Occipital lobe (tissue), 2 donors: ENCODE results near the gene NUP50. TPM values are rescaled to one million over a fixed set of nuclear protein-coding genes. Genes with fewer than 3 reads are reported as not detected.

ENCODE experiments used
- DNase-seq: peaks from one replicate; lab custom pipeline; 2025; lab: John Stamatoyannopoulos, UW
- total RNA-seq: library from RNA; depleted of rRNA; stranded (reverse); fragments of >200 nt; gene quantifications from one replicate; pipeline ENCODE4 v1.2.3, GENCODE V29; 2014

NUP50 gene
- total RNA-seq, 1 donor from 2014 or later: 65.4 TPM

DNA sequence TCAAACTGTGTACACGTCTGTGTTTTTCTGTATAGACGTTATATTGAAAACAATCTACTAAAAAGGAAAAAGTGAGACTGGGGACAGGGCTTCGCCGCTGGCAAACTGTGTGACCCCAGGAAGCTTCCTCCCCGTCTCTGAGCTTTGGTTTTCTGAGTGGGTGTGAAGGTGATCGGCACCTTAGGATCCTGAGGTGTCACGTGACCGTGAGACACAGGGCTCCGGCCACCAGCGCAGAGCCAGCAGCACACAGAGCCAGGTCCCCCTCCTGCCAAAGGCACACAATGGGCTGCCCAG lies 44.9 kb downstream of the NUP50 start:
- no peak for DNase-seq

DNA sequence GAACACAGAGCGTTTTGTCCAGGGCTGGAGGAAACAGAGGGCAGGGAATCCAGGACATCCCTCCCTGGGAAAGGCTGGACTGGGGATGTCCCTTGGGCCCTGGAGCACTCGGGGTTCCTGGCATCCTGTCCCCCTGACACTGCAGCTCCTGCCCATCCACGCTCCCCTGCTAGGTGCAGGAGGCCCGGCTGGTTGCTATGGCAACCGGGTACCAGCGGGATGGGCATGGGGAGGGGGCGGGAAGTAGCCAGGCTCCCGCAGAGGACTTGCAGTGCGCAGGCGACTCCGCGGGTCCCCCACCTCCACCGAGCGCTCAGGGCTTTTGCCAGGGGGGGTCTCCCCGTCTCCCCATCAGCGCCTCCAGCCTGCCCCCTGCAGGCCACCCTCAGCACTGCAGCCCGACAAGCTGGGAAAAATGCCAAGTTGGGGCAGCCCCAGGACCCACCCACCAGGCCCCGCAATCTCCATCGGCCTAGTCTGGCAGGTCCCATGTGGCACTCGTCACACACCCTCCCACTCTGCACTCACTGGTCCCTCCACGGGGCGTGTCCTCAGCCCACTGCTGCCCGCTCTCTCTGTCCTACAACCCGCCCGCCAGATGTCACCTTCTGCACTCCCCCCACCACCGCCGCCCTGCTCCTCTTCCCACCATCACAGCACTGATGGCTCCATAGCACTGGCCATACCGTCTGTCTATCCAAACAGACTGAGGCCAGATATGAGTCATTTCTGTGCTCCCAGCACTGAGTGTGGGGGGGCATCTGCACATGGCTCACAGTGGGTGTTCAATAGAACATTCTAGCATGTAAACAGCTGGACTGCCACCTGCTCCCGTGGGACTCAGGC lies 45.5 kb downstream of the NUP50 start:
- DNase-seq: peak; percentile 90

DNA sequence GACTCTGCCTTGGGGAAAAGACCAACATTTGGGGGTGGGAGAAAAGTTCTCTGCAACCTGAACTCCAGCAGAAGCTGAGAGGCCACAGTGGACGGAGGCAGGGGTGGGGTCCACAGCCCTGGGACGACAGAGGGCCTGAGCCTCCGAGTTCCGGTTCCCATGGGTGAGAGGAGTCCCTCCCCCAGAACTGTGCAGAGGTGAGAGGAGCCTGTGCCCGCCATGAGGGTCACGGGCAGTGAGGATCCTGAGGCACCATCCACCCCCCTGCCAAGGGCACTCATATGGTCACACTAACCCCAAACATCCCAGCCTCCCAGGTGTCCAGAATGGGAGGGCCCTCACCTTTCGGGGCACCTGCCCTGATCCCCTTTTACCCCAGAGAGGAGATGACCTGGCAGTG lies 46.4 kb downstream of the NUP50 start:
- no peak for DNase-seq

DNA sequence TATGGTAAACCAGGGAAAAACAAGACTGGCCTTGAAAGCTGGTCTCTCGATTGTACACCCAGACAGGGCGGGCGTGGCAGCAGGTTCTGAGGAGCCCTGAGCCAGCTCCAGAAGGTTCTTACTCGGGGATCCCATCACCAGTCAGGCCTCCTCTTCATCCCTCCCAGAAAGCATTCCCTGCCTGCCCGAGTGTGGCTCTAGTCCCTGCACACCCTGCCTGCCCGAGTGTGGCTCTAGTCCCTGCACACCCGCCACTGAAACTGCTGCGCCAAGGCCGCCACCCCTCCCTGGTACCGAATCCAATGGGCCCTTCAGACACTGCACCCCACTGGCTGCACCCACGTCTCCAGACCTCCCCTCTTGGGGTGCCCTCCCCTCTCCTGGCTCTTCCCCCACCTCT lies 46.9 kb downstream of the NUP50 start:
- DNase-seq: no peak

DNA sequence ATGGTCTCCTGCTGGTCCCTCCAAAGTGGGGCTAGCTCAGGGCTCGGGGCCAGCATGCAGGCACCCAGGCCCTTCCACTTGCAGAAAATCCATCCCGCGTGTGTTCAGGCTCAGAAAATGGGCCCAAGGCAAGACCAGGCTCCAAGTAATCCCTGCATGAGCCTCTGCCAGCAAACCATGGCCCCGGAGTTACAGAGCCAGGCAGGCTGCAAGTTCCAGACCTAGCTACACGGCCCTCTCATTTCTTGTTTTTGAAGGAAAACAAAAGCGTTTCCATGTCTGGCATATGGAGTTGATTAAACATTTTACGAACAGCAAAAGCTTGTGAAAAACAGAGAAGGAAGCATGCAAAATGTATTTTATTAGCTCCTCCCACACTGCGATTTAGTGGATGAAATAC lies 47.3 kb downstream of the NUP50 start:
- no peak for DNase-seq

DNA sequence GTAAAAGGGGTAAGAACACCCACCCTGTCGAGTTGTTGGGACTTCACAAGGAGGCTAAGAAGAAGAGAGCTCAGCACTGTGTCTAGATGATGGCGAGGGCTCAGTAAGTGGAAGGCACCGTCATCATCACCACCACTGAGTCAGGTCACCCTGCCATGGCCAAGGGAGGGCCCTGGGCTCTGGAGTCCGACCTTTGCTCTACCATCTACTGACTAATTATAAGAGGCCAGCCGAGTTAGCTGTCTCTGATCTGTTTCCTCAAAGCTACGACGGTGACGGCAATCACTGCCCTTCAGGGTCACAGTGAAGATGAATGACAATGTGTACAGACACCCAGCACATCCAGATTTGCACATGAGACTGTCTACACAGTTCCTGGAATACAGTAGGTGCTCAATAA lies 47.7 kb downstream of the NUP50 start:
- DNase-seq: no peak

DNA sequence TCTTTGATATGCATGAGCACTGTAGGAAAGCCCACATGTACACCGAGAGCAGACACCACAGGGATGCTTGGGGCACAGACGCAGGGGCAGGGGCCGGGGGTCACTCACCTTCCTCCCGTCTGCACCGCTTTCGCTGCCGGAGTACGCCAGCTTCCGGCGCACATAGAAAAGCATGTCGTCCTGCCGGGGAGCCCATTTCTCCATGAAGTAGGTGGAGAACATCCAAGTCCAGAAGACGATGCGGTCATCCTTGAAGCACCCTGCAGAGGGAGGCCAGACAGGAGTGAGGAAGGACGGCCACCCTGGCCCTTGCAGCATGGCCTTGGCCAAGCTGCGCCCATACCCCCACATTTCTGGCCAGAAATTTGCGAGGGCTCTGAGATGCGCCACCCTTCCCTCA lies 48.1 kb downstream of the NUP50 start:
- no peak for DNase-seq

DNA sequence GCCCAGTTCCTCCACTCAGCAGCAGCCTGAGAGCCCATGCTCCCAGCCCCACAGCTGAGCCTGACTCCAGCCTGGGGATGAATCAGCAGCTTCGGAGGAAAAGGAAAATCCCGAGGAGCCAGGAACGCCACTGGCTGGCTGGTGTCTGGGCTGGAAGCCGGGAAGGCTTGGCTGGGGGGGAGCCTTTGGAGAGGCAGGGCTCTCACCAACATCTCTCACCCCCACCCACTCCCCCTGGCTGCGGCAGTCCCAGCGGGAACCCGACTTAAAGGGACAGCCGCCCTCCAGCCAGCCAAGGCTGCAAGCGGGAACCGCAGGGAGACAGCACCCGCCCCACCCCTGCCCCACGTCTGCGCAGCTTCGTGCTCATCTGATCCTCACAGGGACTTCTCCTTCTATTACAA lies 48.6 kb downstream of the NUP50 start:
- DNase-seq: peak; percentile 95

DNA sequence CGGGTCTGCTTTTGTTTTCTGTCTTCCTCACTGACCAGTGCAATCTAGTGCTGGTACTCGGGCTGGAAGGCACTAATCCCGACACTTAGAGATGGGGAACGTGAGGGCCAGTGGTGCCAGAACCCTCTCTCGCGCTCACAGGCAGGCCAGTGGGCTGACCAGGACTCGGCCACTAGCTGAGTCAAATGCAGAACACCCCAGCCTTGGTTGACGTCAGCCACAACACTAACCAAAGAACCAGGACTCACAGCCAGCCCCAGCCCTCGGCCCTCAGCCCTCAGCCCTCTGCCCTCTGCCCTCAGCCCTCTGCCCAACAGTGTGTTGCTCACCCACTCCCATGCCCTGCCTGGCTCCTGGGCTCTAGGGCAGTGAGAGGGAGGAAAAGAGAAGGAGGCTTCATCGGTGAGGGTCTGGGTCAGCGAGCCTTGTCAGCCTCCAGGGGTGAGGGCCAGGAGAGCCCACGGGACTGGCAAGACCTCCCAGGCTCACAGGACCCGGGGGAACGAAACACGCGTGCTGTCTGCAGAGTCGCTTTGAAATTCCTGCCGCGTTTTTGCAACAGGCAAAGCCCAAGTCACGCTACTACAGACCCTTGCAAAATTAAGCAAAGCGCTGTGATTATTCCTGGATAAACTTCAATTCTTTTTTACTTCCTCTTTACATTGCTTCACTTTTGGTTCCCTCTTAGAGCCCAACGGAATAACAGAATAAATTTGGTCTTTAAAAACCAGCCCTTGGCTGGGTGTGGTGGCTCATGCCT lies 49.4 kb downstream of the NUP50 start:
- DNase-seq: no peak

DNA sequence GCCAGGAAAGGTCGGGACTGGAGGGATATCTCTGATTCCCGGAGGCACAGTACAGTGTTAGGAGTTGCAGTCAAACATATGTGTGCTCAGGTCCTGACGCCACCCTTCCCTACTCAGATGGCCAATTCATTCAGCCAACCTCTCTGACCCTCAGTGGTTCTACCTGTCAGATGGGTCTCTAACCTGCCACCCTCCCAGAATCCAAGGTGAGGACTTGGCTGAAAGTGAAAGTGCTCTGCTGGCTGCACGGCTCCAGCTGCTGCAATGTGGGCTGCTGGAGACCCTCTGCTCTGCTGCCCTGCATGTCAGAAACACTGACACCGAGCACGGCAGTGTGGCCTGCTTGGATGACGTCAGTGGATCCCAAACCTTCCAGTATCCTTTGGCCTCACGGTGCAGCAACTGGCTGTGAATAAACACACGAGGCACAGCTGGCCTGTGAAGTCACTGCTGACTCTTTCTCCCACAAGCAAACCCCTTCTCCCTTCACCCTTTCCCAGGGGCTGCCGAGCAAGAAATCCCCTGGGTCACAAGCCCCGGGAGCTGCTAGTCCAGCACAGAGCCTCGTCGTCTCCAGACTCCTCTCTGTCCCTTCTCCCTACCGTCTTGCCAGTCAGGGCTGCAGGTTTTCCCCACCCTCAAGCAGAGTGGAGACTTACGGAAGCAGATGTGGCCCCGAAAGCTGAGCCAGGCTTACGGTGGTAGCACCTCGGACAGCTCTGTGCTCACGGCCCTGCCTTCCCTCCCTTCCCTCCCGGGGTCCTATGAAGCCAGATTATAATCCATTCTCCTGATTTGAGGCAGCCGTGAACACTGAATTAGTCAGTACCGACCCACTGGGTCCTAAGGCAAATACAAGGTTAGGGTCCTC lies 52.6 kb downstream of the NUP50 start:
- DNase-seq: no peak

DNA sequence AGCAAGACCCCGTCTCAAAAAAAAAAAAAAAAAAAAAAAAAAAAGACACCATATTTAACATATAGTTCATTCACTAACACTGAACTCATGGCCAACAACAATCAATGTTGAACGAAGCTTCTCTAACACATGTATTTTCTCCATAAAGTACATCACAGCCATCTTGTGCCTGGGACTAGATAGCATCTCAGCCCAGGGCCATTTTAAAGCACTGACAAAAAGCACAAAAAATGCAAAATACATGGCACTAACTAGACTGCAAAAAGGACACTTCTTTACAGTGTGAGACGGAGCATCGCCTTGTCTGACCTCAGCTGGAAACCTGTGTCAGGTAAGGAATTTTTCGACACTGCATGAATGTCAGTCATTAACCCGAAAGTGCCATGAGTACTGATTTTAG lies 53.6 kb downstream of the NUP50 start:
- DNase-seq: no peak

DNA sequence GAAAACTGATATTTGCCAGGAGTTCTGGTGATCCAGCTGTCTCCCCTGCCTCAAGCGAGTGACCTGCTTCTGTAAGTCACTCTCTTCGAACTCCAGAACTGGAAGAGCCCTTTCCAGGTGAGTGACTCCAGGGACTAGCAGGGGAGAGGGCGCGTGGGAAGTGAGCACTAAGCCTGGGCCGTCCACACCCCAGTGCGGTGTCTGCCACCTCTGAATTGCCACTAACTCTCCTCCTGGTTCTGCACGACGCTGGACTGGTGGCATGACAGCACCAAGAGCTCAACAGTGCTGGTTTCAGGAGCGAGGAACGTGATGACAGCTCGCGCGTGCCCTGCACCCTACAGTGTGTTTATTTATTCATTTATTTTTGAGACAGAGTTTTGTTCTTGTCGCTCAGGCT lies 54.1 kb downstream of the NUP50 start:
- DNase-seq: no peak

DNA sequence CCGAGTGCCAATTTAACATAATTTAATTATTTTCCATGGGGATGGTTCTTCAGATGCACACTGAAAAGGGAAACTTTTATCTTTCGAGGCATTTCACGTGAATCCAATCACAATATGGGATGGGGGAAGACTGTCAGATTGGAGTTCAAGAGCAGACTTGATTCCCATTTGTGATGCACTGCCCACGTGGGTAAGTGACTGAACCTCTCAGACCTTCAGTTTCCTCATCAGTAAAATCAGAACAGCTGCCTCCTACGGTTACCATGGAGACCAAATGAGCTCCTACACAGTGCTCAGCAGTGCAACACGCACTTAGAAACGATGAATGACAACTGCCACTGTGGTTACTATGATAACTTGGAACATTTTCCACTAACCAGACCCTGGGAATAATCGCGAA lies 55.3 kb downstream of the NUP50 start:
- DNase-seq: no peak

DNA sequence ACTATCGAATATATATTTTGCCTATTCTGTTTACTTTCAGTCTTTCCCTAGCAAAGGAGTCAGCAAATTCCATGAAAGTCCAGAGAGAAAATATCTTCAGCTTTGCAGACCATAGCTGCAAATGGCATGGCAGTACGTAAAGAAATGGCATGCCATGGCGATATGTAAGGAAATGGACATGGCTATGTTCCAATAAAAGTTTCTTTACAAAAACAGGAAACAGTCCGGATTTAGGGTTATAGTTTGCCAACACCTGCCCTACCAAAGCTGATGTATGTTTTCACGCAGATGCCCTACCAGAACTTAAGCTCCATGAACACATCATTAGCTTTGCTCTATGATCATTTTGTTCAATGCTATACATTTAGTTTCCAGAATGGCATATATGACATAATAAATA lies 57.5 kb downstream of the NUP50 start:
- no peak for DNase-seq

DNA sequence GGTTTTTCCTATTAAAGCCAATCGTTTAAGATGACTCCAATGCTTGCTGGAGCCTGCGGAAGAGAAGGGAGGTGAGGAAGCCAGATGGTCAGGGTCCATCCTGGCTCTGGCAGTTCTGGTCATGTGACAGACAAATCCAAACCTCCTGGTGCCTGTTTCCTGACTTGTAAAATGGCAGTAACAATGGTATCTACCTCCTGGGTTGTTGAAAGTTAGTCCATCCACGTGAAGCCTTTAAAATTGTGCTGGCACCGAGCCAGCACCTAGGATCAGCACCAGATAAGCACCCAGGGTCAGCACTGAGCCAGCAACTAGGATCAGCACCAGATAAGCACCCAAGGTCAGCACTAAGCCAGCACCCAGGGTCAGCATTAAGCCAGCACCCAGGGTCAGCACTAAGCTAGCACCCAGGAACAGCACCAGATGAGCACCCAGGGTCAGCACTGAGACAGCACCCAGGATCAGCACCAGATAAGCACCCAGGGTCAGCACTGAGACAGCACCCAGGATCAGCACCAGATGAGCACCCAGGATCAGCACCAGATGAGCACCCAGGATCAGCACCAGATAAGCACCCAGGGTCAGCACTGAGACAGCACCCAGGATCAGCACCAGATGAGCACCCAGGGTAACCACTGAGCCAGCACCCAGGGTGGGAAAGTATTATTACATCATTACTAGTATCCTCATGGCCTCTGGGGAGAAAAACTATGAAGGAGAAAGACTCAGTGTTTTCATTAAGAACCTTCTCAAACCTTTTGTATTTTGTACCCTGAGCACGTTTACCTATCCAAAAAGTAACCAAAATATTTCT lies 59.8 kb downstream of the NUP50 start:
- no peak for DNase-seq

DNA sequence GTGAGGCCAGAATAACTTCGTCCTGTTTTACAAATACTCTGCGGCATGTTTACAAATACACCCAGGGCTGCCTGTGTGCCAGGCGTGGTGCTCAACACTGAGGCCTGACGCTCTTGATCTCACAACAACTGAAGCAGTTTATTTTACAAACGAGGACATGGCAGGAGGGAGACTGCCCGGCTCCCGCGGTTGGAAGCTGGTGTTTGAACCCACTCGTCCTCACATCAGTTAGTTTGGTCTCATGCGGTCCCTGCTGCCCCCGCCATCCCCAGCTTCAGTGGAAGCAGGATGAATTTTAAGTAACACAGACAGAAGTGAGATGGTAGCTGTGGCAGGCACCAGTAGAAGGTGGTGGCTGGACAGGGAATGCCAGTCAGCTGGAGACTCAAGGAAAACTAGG lies 60.6 kb downstream of the NUP50 start:
- no peak for DNase-seq

DNA sequence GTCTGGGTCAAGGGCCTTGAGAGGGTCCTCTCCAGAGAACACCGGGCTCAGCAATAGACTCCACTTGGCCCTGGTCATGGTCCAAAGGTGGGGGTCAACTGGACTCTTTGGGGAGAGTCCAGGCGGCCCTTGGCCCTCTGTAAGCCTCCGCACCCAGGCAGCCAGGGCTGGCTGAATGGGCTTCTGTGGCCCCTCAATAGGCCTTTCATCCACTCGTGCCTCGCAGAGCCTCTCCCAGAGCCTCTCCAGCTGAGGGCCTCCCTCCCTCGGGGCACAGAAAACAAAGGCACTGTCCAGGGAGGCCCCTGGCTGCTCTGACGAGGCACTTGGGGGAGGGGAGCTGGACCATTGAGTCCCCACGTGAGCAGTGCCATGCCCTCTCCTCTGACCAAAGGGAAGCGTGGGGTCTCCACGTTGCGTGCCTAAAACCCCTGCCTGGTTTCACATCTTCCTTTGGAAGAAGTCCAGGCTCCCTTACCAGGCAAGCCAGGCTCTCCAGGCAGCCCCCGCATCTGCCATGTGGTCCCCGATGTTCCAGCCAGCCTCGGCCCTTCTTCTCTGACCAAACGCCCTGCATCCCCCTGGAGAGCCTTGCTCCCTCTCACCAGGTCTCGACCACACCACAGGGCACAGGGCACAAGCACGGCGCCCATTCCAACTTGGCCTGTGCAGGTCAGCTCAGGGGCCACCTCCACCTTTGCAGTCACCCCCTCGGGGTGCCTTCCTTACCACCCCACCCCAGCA lies 61.4 kb downstream of the NUP50 start:
- peak; percentile 84 for DNase-seq

DNA sequence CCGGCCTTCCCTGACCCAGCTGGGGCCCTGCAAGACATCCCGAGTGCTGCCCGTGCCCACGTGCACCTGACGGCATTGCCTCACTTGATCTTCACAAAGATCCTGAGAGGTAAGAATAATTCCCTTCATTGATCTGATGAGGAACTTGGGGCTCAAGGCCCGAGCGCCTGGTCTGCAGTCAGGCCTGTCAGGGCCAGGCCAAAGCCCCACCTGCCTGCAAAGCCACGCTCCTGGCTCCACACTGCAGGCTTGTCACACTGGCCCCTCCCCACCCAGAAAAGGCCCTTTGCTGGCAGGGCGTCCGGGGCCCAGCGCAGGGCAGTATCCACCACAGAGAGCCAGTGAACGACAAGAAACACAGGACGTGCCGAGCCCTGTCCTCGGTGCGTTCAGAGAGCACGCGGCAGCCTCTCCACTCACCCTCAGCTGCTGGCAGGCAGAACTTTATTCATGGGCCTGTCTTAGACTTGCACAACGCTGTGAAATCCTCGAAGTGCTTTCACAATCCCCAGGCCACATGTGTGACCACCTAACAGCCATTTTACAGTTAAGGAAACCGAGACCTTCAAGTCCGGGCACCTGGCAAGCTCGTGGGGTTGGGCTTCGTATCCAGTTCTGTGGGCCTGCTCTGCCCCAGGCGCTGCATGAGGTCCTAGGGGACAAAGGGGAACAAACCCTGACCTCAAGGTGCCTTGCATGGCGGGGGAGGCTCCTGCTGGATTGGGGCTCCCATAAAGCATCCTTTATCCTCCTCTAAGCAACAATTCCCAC lies 62.2 kb downstream of the NUP50 start:
- DNase-seq: no peak

DNA sequence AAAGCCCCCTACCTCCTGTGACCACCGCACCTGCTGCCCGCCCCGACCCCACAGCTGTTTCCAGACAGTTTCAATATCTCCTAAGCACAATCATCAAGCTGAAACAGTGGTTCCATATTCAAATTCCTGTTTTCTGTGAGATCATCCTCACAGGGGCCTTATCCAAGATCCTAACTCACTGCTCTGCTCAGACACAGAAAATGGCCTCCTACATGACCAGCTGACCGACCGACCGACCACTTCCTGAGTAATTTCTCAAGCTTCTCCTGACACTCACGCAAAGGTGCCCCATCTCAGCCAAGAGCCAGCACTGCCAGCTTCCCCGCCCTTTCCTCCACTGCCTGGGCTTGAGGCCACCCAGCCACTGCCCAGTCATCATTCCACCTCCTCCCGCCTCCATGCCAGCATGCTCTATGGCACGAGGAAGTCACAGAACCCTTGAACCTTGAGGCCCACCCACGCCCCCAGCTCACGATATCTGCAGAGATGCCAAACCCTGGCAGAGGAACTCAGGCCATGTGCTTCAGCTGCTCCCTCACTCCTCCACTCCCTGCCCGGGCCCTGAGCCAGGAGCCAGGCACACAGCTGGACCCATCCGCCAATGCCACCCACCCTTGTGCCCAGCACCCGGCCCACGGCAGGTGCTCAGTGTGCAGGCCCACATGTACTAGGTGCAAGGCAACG lies 62.9 kb downstream of the NUP50 start:
- DNase-seq: peak; percentile 64
